ENCODE measurements around the gene NIN. TPM values are rescaled to one million over a fixed set of nuclear protein-coding genes. Genes with fewer than 3 reads are reported as not detected.

Gene NIN
- total RNA-seq, 1 experiment from 2014 or later = 16.9 TPM

DNA sequence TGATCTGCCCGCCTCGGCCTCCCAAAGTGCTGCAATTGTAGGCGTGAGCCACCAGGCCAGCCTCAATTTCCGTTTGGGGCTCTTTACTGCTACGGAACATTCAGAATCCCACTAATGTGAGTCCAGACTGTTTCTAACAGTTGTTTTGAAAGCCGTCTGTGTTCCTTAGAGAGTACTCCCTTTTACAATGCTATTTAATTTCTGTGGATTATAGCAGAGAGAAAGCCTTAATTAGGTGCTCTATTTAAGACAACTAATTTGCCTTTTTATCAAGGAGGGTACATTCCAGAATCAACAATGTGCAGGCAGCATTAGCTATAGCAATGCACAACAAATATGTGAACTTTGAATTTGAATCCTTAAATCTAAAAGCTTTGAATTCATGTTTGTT, 160.1 kb downstream of the NIN start:
- intact Hi-C loops (cut with micrococcal nuclease; ENCODE audit: unreplicated experiment) = no loop called here
- peaks cover 32% of the 10 kb centered on the region for H3K4me1 ChIP-seq
- no peaks in the 10 kb centered on the region for H3K27me3 ChIP-seq (replicated peaks; ENCODE audit: control insufficient read depth, insufficient read depth, low read length)
- Mint-ChIP-seq H3K27ac (ENCODE audit: unreplicated experiment) (no peak overlapping the region), H3K4me3 (ENCODE audit: unreplicated experiment) (no peak overlapping the region), H3K4me1 (ENCODE audit: low read depth, unreplicated experiment) (peaks cover 15% of the 10 kb centered on the region), H3K36me3 (ENCODE audit: insufficient read depth, unreplicated experiment) (peaks cover 7% of the 10 kb centered on the region), H3K27me3 (ENCODE audit: insufficient read depth, unreplicated experiment) (no peaks in the 10 kb centered on the region), H3K9me3 (ENCODE audit: unreplicated experiment) (no peaks in the 10 kb centered on the region)
- TF ChIP-seq, protein P1, sequence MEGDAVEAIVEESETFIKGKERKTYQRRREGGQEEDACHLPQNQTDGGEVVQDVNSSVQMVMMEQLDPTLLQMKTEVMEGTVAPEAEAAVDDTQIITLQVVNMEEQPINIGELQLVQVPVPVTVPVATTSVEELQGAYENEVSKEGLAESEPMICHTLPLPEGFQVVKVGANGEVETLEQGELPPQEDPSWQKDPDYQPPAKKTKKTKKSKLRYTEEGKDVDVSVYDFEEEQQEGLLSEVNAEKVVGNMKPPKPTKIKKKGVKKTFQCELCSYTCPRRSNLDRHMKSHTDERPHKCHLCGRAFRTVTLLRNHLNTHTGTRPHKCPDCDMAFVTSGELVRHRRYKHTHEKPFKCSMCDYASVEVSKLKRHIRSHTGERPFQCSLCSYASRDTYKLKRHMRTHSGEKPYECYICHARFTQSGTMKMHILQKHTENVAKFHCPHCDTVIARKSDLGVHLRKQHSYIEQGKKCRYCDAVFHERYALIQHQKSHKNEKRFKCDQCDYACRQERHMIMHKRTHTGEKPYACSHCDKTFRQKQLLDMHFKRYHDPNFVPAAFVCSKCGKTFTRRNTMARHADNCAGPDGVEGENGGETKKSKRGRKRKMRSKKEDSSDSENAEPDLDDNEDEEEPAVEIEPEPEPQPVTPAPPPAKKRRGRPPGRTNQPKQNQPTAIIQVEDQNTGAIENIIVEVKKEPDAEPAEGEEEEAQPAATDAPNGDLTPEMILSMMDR (IDR thresholded peaks at IDR 0.05; ENCODE audit: insufficient read depth in 1 of 2, low read depth in 1 of 2, low read length in 1 of 2, severe bottlenecking in 1 of 2, unreplicated experiment in 1 of 2) = no peak
- ChIA-PET CTCF (no interaction called here), POLR2A (no interaction called here)
- no peak for DNase-seq
- H3K4me3 ChIP-seq (ENCODE audit: low read depth, low read length) = no peak overlapping the region
- H3K9me3 ChIP-seq = no peaks in the 10 kb centered on the region
- H3K36me3 ChIP-seq (ENCODE audit: control insufficient read depth, insufficient read depth, low read length) = no peaks in the 10 kb centered on the region
- no TSS peak for BruUV-seq (replicated peaks)

DNA sequence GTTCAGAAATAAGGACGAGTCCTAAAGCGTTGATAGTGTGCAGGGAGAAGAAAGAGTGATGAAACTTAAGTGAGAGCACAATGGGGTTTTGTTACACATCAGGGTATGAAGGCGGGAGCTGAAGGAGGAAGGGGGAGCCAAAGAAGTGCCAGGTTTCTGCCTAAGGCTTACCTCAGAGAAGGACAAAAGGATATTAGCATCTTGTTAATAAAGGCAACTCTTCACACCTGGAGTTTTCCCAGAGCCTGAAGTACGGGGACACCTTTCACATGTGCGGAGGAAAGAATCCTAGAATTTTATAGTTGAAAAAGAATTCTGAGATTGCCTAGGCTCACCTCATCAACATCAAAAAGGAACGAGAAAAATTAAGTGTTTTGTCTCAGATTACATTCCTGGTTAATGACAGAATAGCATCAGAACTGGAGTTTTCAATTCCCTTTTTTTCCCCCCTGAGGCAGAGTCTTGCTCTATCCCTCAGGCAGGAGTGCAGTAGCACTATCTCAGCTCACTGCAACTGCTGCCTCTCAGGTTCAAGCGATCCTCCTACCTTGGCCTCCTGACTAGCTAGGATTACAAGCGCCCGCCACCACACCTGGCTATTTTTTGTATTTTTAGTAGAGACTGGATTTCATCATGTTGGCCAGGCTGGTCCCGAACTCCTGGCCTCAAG, 160.6 kb downstream of the NIN start:
- no peak for DNase-seq
- CTCF ChIA-PET = no interaction called here

More for the DNA sequence above, 160.6 kb downstream of the NIN start:
- Histone ChIP-seq H3K27me3 (replicated peaks; ENCODE audit: control insufficient read depth, insufficient read depth, low read length) (no peaks in the 10 kb centered on the region), H3K36me3 (ENCODE audit: control insufficient read depth, insufficient read depth, low read length) (no peaks in the 10 kb centered on the region), H3K9me3 (no peaks in the 10 kb centered on the region), H3K4me3 (ENCODE audit: low read depth, low read length) (no peak overlapping the region), H3K4me1 (peaks cover 33% of the 10 kb centered on the region)
- BruUV-seq (replicated peaks) = no TSS peak
- no peak overlapping the region for H3K4me3 Mint-ChIP-seq (ENCODE audit: unreplicated experiment)
- no peaks in the 10 kb centered on the region for H3K27me3 Mint-ChIP-seq (ENCODE audit: insufficient read depth, unreplicated experiment)
- intact Hi-C loops (cut with micrococcal nuclease; ENCODE audit: unreplicated experiment) = no loop called here
- H3K27ac Mint-ChIP-seq (ENCODE audit: unreplicated experiment) = no peak overlapping the region
- H3K9me3 Mint-ChIP-seq (ENCODE audit: unreplicated experiment) = no peaks in the 10 kb centered on the region
- TF ChIP-seq, protein P1 (IDR thresholded peaks at IDR 0.05; ENCODE audit: insufficient read depth in 1 of 2, low read depth in 1 of 2, low read length in 1 of 2, severe bottlenecking in 1 of 2, unreplicated experiment in 1 of 2) = no peak
- POLR2A ChIA-PET = no interaction called here
- H3K36me3 Mint-ChIP-seq (ENCODE audit: insufficient read depth, unreplicated experiment) = peaks cover 7% of the 10 kb centered on the region
- H3K4me1 Mint-ChIP-seq (ENCODE audit: low read depth, unreplicated experiment) = peaks cover 11% of the 10 kb centered on the region

Other genes with a start within 250 kb of the NIN start
- gene SAV1, start 162.9 kb downstream of the NIN start, total RNA-seq (2022) = 28.0 and 28.3 TPM in 2 replicates
- not detected in 2 replicates for gene ABHD12B, start 40.9 kb upstream of the NIN start, total RNA-seq (2022)
- 80.8 and 98.1 TPM in 2 replicates for gene PYGL, start 113.3 kb upstream of the NIN start, total RNA-seq (2022)